HG02763 (cell line): ENCODE results near the gene UQCRC2.
"Not testable (repeated sequence)": the region's sequence is repeated elsewhere in the genome, so short reads cannot be mapped to it uniquely, and the experiment has no call there.

Experiments used
- ATAC-seq: cut with Tn5 transposase; IDR thresholded peaks from one replicate; pipeline ENCODE4 v1.9.1; 2021; ENCODE audit warnings: mild to moderate bottlenecking, moderate library complexity; ENCODE audit not compliant: unreplicated experiment

The UQCRC2 gene

DNA sequence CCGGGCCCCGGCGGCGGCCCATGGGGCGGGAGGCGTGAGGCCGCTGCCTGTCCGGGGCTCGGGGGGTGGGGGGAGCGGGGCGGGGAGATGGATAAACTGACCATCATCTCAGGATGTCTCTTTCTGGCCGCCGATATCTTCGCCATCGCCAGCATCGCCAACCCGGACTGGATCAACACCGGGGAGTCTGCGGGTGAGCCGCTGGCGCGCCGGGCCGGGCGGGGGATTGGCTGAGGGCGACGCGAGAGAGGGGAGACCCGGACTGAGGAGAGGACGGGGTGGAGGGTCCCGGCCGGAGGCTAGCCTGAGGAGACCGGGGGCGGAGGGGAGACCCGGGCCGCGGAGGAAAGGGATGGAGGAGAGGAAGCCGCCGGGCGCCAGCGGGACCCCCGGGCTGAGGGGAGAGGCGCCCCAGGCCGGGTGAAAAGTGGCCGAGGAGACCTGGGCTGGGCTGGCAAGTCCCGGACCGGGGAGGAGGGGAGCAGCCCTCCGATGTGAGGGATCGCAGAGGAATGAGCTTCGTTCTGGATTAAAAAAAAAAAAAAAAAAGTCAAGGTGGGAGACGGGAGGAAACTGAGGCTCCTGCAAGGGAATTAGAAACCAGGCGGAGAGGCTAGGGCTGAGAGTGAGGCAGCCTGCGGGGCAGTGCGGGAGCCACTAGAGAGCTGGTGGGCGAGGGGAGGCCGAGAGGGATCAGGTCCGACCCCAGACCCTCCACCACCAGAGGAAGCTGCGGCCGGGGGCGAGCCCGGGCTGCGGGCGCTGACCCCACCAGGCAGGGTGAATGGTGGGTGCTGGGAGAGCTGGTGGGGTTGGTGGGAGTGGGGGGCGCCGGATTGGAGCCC is 55.3 kb downstream of the UQCRC2 start:
- ATAC-seq = peak; percentile 22

GRCh38 chr16:22010902-22011301 is 57.7 kb downstream of the UQCRC2 start:
- ATAC-seq = no peak

- no peak for ATAC-seq
Observed at GRCh38 chr16:22012241-22012640, 59.1 kb downstream of the UQCRC2 start.

DNA sequence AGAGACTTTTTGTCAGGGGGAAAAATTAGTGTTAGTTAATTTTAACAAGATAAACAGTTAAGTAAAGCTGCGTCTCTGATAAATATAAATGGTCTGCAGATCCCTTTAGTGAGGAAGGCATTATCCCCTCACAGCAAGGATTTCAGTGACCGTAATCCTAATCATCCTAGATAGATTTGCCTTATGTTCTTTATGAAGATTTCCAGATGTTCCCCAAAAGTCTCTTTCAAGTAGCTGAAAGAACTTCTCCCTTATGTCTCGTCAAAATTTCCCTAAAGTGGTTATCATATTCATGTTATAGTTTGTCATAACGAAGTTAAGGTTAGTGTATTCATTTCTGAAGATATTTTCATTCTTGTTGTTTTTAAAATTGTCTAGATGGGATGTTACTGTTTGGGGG is 60.3 kb downstream of the UQCRC2 start:
- no peak for ATAC-seq

DNA sequence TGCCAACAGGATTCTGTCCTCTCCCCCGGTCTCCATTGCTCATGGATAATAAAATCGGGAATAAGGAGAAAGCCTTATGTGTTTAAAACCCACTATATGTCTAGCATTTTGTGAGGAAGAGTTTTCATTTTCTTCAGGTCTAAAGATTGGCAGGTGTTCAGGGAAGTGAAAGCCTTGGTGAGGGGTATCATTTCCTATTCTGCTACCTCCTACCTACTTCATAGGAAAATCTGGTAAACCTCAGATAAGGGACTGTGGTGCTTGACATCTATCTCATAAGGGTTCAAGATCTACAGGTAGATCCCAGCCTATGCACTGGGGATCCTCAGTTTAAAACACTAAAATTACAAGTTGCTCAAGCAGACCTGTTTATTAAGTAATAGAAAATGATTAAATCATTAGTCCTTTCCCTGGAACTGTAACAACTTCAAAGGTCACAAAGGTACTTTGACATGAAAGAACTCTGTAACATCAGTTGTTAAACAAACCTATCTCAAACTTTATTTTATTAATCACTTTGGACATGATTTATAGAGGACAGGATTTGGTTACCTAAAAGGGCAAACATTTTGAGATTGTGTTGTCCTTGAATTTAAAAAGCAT is 61.2 kb downstream of the UQCRC2 start:
- no peak for ATAC-seq

GRCh38 chr16:22016927-22017326 is 63.8 kb downstream of the UQCRC2 start:
- ATAC-seq = no peak

- ATAC-seq = no peak
Observed at GRCh38 chr16:22018559-22018958, 65.4 kb downstream of the UQCRC2 start.

GRCh38 chr16:22022151-22022550 is 69.0 kb downstream of the UQCRC2 start:
- no peak for ATAC-seq

DNA sequence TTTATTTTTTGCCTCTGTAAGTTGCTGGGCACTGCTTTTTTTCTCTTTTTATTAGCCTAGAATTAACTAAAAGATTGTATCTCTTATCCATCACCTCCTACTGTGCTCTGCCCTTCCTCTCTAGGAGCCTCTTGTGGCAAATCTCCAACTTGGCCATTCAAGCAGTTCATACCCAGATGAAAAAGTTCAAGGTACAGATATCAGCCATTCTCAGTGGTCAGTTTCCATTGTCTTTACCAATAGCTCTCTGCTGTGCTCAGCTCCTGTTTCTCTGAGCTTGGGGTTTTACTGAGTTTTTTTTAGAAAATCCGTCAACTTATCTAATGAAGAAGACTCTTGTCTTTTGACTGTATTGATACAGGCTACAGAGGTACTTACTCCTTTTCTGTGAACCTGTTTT is 70.3 kb downstream of the UQCRC2 start:
- no peak for ATAC-seq

GRCh38 chr16:22024785-22025184 is 71.6 kb downstream of the UQCRC2 start:
- ATAC-seq = not testable (repeated sequence)

- ATAC-seq = no peak
Observed at GRCh38 chr16:22027633-22028032, 74.5 kb downstream of the UQCRC2 start.

- no peak for ATAC-seq
Observed at GRCh38 chr16:22029632-22030031, 76.5 kb downstream of the UQCRC2 start.

GRCh38 chr16:22030087-22030812 is 77.1 kb downstream of the UQCRC2 start:
- no peak for ATAC-seq

DNA sequence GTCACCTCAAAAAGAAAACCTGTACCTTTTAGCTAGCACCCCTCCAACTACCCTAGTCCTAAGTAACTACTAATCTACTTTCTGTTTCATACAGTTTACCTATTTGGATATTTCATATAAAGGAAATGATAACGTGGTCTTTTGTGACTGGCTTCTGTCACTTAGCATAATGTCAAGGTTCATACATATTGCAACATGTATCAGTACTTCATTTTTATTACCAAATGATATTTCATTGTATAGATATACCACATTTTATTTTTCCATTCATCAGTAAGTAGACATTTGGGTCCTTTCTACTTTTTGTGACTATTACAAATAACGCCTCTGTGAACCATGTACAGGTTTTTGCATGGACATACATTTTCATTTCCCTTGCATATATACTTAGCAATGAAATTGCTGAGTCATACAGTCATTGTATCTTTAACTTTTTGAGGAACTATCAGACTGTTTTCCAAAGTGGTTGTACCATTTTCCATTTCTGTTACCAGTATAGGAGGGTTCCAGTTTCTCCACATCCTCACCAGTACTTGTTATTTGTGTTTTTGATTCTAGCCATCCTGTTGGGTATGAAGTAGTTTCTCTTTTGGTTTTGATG is 78.4 kb downstream of the UQCRC2 start:
- no peak for ATAC-seq
